ENCODE results near the gene MOB3B. TPM values are rescaled to one million over a fixed set of nuclear protein-coding genes. Genes with fewer than 3 reads are reported as not detected.

Gene MOB3B
- total and polyA plus RNA-seq, 2 of the 13 experiments (the other 11 are each of a cell fraction or from before 2014, with no cell fraction given) = 0.03 to 0.09 TPM

DNA sequence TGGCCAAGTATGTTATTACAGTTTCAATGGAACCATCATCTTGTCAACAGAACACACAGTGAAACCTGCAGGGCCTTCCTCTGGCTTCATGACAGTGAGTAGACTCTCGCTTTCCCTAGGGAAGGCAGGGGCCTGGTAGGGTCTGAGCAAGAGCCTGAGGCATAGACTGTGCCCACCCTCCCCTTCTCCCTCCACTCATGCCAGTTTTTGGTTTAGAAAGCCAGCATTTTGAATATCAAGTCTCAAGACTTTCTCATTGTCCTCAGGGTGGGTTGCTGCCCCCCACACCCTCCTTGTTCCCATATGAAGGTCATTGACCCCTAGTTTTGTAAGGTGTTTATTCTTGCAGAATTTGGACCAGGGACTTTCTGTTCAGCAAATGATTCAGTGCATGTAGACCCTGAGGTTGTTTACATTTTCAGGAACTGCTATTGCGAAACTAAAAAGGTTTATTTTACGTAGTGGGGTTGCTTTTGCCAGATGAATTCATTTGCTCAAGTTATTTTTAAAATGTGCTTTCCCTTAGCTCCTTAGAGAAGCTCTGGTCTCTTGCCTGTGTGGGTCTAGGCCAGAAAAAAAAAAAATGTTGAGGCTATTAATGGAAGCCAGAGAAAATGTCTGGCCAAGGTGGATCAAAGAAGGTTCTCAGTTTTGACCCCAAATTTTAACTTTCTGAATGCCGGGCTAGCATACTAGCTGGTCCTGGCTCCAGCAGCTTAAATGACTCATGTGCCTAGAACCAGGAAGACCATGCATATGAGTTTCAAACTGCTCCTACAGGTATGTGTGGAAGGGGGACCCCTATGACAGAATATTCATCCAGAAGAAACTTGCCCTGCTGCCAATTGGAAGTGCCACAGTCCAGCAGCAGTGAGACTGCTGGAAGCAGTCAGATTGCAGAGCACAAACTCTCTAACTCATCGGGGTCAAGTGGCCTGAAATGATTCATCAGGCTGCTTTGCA is 10.1 kb upstream of the MOB3B start (continued):
- TF ChIP-seq, protein P1, sequence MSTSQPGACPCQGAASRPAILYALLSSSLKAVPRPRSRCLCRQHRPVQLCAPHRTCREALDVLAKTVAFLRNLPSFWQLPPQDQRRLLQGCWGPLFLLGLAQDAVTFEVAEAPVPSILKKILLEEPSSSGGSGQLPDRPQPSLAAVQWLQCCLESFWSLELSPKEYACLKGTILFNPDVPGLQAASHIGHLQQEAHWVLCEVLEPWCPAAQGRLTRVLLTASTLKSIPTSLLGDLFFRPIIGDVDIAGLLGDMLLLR (CRISPR knock-in tag; IDR thresholded peaks at IDR 0.05) = no peak
- no peak for TF ChIP-seq SIX4 (CRISPR knock-in tag; IDR thresholded peaks at IDR 0.05)
- no peak for TF ChIP-seq STAG1 (CRISPR knock-in tag; IDR thresholded peaks at IDR 0.05)
- TF ChIP-seq MIER3 (CRISPR knock-in tag; IDR thresholded peaks at IDR 0.05; ENCODE audit: borderline replicate concordance) = no peak
- TF ChIP-seq MZF1 (CRISPR knock-in tag; IDR thresholded peaks at IDR 0.05; ENCODE audit: borderline replicate concordance) = no peak
- no peak for TF ChIP-seq ZNF672 (CRISPR knock-in tag; IDR thresholded peaks at IDR 0.05)
- TF ChIP-seq FOXA1 (IDR thresholded peaks at IDR 0.05) = no peak
- TF ChIP-seq FOXA1 (CRISPR knock-in tag; IDR thresholded peaks at IDR 0.05) = peak; percentile 52; the same call in 1 of the 2 replicates
- TF ChIP-seq ZNF383 (CRISPR knock-in tag; IDR thresholded peaks at IDR 0.05; ENCODE audit: borderline replicate concordance) = no peak
- peak; percentile 44; the same call in 1 of the 2 replicates for TF ChIP-seq FOXJ3 (CRISPR knock-in tag; IDR thresholded peaks at IDR 0.05; ENCODE audit: borderline replicate concordance)
- TF ChIP-seq CAMTA2 (CRISPR knock-in tag; IDR thresholded peaks at IDR 0.05; ENCODE audit: borderline replicate concordance) = no peak
- peak; percentile 31; the same call in 1 of the 2 replicates for TF ChIP-seq MED1 (CRISPR knock-in tag; IDR thresholded peaks at IDR 0.05)
- no peak for TF ChIP-seq ZNF878 (CRISPR knock-in tag; IDR thresholded peaks at IDR 0.05)
- TF ChIP-seq RXRB (CRISPR knock-in tag; IDR thresholded peaks at IDR 0.05; ENCODE audit: borderline replicate concordance) = peak; percentile 98
- TF ChIP-seq ZNF619 (CRISPR knock-in tag; IDR thresholded peaks at IDR 0.05) = no peak
- peak; percentile 88 for TF ChIP-seq ARID5B (CRISPR knock-in tag; IDR thresholded peaks at IDR 0.05)
- TF ChIP-seq ZNF576 (CRISPR knock-in tag; IDR thresholded peaks at IDR 0.05) = no peak
- TF ChIP-seq ATRX (CRISPR knock-in tag; IDR thresholded peaks at IDR 0.05; ENCODE audit: borderline replicate concordance) = no peak
- TF ChIP-seq, protein P2, sequence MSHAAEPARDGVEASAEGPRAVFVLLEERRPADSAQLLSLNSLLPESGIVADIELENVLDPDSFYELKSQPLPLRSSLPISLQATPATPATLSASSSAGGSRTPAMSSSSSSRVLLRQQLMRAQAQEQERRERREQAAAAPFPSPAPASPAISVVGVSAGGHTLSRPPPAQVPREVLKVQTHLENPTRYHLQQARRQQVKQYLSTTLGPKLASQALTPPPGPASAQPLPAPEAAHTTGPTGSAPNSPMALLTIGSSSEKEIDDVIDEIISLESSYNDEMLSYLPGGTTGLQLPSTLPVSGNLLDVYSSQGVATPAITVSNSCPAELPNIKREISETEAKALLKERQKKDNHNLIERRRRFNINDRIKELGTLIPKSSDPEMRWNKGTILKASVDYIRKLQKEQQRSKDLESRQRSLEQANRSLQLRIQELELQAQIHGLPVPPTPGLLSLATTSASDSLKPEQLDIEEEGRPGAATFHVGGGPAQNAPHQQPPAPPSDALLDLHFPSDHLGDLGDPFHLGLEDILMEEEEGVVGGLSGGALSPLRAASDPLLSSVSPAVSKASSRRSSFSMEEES (CRISPR knock-in tag; IDR thresholded peaks at IDR 0.05) = no peak
- no peak for TF ChIP-seq SP2 (CRISPR knock-in tag; IDR thresholded peaks at IDR 0.05)
- TF ChIP-seq TRIM24 (CRISPR knock-in tag; IDR thresholded peaks at IDR 0.05) = peak; percentile 68; the same call in 1 of the 2 replicates
- no peak for TF ChIP-seq ZNF446 (CRISPR knock-in tag; IDR thresholded peaks at IDR 0.05)

Measured in HepG2 (cell line).